HFF-Myc (cell line): Measurements from ENCODE around the gene MYO9A.

Experiments
- DNase-seq: peaks from one replicate; pipeline ENCODE4 v3.0.0-alpha.2; 2011; ENCODE audit warnings: low read depth; ENCODE audit errors: extremely low read depth
- H3K4me3 ChIP-seq: replicated peaks from 2 replicates; pipeline ENCODE4 v1.5.1; 2011; ENCODE audit warnings: low read depth, mild to moderate bottlenecking, control low read depth, low read length
- TF ChIP-seq, protein P1 (sequence below): IDR thresholded peaks from 2 replicates; pipeline ENCODE4 v1.5.1; 2012; ENCODE audit warnings: mild to moderate bottlenecking, low read depth, low read length, control low read depth; ENCODE audit errors: missing control alignments

MYO9A gene

GRCh38 chr15:71932689-71933088 is 185.3 kb downstream of the MYO9A start:
- TF ChIP-seq, protein P1, sequence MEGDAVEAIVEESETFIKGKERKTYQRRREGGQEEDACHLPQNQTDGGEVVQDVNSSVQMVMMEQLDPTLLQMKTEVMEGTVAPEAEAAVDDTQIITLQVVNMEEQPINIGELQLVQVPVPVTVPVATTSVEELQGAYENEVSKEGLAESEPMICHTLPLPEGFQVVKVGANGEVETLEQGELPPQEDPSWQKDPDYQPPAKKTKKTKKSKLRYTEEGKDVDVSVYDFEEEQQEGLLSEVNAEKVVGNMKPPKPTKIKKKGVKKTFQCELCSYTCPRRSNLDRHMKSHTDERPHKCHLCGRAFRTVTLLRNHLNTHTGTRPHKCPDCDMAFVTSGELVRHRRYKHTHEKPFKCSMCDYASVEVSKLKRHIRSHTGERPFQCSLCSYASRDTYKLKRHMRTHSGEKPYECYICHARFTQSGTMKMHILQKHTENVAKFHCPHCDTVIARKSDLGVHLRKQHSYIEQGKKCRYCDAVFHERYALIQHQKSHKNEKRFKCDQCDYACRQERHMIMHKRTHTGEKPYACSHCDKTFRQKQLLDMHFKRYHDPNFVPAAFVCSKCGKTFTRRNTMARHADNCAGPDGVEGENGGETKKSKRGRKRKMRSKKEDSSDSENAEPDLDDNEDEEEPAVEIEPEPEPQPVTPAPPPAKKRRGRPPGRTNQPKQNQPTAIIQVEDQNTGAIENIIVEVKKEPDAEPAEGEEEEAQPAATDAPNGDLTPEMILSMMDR, result no peak

GRCh38 chr15:71931261-71931660 is 186.7 kb downstream of the MYO9A start:
- TF ChIP-seq, protein P1, result no peak
- no peak overlapping the region for H3K4me3 ChIP-seq
- no peak for DNase-seq

More at GRCh38 chr15:71932689-71933088, 185.3 kb downstream of the MYO9A start:
- DNase-seq, result no peak
- no peak overlapping the region for H3K4me3 ChIP-seq

DNA sequence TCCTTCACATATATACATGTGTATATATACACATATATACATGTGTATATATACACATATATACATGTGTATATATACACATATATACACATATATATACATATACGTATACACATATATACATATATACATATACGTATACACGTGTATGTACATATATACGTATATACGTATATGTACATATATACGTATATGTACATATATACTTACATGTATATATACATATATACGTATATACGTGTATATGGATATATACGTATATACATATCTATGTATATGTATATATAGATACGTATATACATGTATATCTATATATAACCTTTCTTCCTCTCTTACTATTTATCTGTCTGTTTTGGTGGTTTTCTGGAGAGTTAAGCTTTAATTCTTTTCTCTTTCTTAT is 192.8 kb downstream of the MYO9A start:
- DNase-seq, result no peak
- TF ChIP-seq, protein P1, result no peak
- H3K4me3 ChIP-seq, result no peak overlapping the region

GRCh38 chr15:71921191-71921590 is 196.8 kb downstream of the MYO9A start:
- DNase-seq, result no peak
- H3K4me3 ChIP-seq, result no peak overlapping the region
- TF ChIP-seq, protein P1, result no peak

DNA sequence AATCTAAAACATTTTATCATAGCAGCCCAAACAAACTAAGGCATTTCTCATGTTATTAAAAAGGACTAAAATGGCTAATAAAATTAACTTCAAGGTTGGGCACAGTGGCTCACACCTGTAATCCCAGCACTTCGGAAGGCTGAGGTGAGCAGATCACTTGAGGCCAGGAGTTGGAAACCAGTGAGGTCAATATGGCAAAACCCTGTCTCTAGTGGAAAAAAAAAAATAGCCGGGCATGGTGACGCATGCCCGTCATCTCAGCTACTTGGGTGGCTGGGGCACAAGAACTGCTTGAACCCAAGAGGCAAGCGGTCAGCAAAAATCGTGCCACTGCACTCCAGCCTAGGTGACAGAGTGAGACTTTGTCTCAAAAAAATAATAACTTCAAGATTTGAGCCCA is 197.4 kb downstream of the MYO9A start:
- TF ChIP-seq, protein P1, result no peak
- no peak for DNase-seq
- H3K4me3 ChIP-seq, result no peak overlapping the region

- no peak overlapping the region for H3K4me3 ChIP-seq
- TF ChIP-seq, protein P1, result no peak
- no peak for DNase-seq
Measured at GRCh38 chr15:71916834-71917233, 201.1 kb downstream of the MYO9A start.

DNA sequence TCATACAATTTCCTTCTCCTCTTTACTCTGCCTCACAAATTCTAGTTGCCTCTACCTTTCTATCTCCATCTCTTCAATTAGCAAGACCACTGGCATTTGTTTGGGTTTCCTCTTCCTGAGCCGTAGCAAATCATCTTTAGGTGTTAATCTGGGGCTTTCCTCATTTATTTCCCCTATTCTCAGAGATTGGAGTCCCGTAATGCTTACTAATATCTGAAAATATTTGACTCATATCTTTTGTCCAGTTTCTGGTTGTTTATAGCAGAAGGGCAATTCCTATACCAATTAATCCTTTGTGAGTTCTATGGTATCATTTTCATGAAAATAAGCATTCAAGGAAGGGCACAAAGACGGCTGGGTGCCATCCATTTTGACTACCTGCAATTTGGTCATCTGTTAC is 203.9 kb downstream of the MYO9A start:
- DNase-seq, result no peak
- TF ChIP-seq, protein P1, result no peak
- H3K4me3 ChIP-seq, result no peak overlapping the region
